ENCODE measurements around the gene TNF. TPM values are rescaled to one million over a fixed set of nuclear protein-coding genes. Genes with fewer than 3 reads are reported as not detected.

The TNF gene
- total RNA-seq (2022; extraction: Qiagen RNA extraction; ENCODE audit: low read depth), result 0.16 TPM in 1 of 5 replicates, not detected in the others

GRCh38 chr6:31575335-31575901 is at the start of gene TNF:
TSS of gene TNF (plus strand) at chr6:31575565. CDS start at chr6:31575742, 177 bp downstream.

GRCh38 chr6:31528821-31529328 is 46.5 kb upstream of the TNF start, which contains the start of gene MCCD1:
TSS of gene MCCD1 (plus strand) at chr6:31528962. CDS start at chr6:31529015, 53 bp downstream.

GRCh38 chr6:31541658-31542521 is 33.5 kb upstream of the TNF start, which contains the start of gene DDX39B:
TSS of gene DDX39B (minus strand) at chr6:31542003. CDS start at chr6:31540532, 1,471 bp downstream.

GRCh38 chr6:31546339-31546957 is 28.9 kb upstream of the TNF start, which contains the start of gene ATP6V1G2:
TSS of gene ATP6V1G2 (minus strand) at chr6:31546608. CDS start at chr6:31546559, 49 bp downstream.

GRCh38 chr6:31546958-31547726 is 28.2 kb upstream of the TNF start, which contains the start of gene NFKBIL1:
TSS of gene NFKBIL1 (plus strand) at chr6:31547608. CDS start at chr6:31547695, 87 bp downstream.

GRCh38 chr6:31572041-31572911 is 3.1 kb upstream of the TNF start, which contains the start of gene LTA:
TSS of gene LTA (plus strand) at chr6:31572289. CDS start at chr6:31572743, 454 bp downstream.

GRCh38 chr6:31582230-31582643 is 6.9 kb downstream of the TNF start, which contains the start of gene LTB:
TSS of gene LTB (minus strand) at chr6:31582424. CDS start at chr6:31582417, 7 bp downstream.

GRCh38 chr6:31586008-31586407 is 10.6 kb downstream of the TNF start, which contains the start of gene LST1:
TSS of gene LST1 (plus strand) at chr6:31586277. CDS start at chr6:31587300, 1,023 bp downstream.

GRCh38 chr6:31614684-31615578 is 39.6 kb downstream of the TNF start, which contains the start of gene AIF1:
TSS of gene AIF1 (plus strand) at chr6:31615234. CDS start at chr6:31615330, 96 bp downstream.

GRCh38 chr6:31620586-31621319 is 45.4 kb downstream of the TNF start, which contains the start of gene PRRC2A:
TSS of gene PRRC2A (plus strand) at chr6:31620715. CDS start at chr6:31622790, 2,075 bp downstream.

Other genes with a start within 250 kb of the TNF start
- 19.9 to 38.0 TPM (median 25.5 TPM) in 5 replicates for gene HLA-B, start 218.4 kb upstream of the TNF start, total RNA-seq (2022; extraction: Qiagen RNA extraction; ENCODE audit: low read depth)
- 28.4 to 32.1 TPM (median 31.4 TPM) in 5 replicates for gene MICA, start 172.0 kb upstream of the TNF start, total RNA-seq (2022; extraction: Qiagen RNA extraction; ENCODE audit: low read depth)
- gene MICB, start 77.4 kb upstream of the TNF start, total RNA-seq (2022; extraction: Qiagen RNA extraction; ENCODE audit: low read depth), result 6.2 to 8.4 TPM (median 7.1 TPM) in 5 replicates
- not detected in 5 replicates for gene MCCD1, start 46.6 kb upstream of the TNF start, total RNA-seq (2022; extraction: Qiagen RNA extraction; ENCODE audit: low read depth)
- gene DDX39B, start 33.6 kb upstream of the TNF start, total RNA-seq (2022; extraction: Qiagen RNA extraction; ENCODE audit: low read depth), result 324 to 377 TPM (median 358 TPM) in 5 replicates
- 0.55 to 1.2 TPM (median 0.83 TPM) in 5 replicates for gene ATP6V1G2, start 29.0 kb upstream of the TNF start, total RNA-seq (2022; extraction: Qiagen RNA extraction; ENCODE audit: low read depth)
- 10.4 to 11.2 TPM (median 11.1 TPM) in 5 replicates for gene NFKBIL1, start 28.0 kb upstream of the TNF start, total RNA-seq (2022; extraction: Qiagen RNA extraction; ENCODE audit: low read depth)
- gene LTA, start 3.3 kb upstream of the TNF start, total RNA-seq (2022; extraction: Qiagen RNA extraction; ENCODE audit: low read depth), result 0.17 to 0.34 TPM in 2 of 5 replicates, not detected in the others
- 0.21 to 0.65 TPM (median 0.29 TPM) in 4 of 5 replicates, not detected in the other for gene LTB, start 6.9 kb downstream of the TNF start, total RNA-seq (2022; extraction: Qiagen RNA extraction; ENCODE audit: low read depth)
- 0.30 to 0.66 TPM in 2 of 5 replicates, not detected in the others for gene LST1, start 10.7 kb downstream of the TNF start, total RNA-seq (2022; extraction: Qiagen RNA extraction; ENCODE audit: low read depth)
- not detected in 5 replicates for gene NCR3, start 17.4 kb downstream of the TNF start, total RNA-seq (2022; extraction: Qiagen RNA extraction; ENCODE audit: low read depth)
- not detected in 5 replicates for gene AIF1, start 39.7 kb downstream of the TNF start, total RNA-seq (2022; extraction: Qiagen RNA extraction; ENCODE audit: low read depth)
- 66.6 to 89.8 TPM (median 85.0 TPM) in 5 replicates for gene PRRC2A, start 45.1 kb downstream of the TNF start, total RNA-seq (2022; extraction: Qiagen RNA extraction; ENCODE audit: low read depth)
- 114 to 149 TPM (median 138 TPM) in 5 replicates for gene BAG6, start 77.1 kb downstream of the TNF start, total RNA-seq (2022; extraction: Qiagen RNA extraction; ENCODE audit: low read depth)
- 2.6 to 4.5 TPM (median 3.1 TPM) in 5 replicates for gene APOM, start 80.3 kb downstream of the TNF start, total RNA-seq (2022; extraction: Qiagen RNA extraction; ENCODE audit: low read depth)
- gene C6orf47, start 85.2 kb downstream of the TNF start, total RNA-seq (2022; extraction: Qiagen RNA extraction; ENCODE audit: low read depth), result 10.6 to 12.7 TPM (median 12.1 TPM) in 5 replicates
- gene GPANK1, start 89.4 kb downstream of the TNF start, total RNA-seq (2022; extraction: Qiagen RNA extraction; ENCODE audit: low read depth), result 8.2 to 10.4 TPM (median 9.7 TPM) in 5 replicates
- gene CSNK2B, start 90.5 kb downstream of the TNF start, total RNA-seq (2022; extraction: Qiagen RNA extraction; ENCODE audit: low read depth), result 167 to 186 TPM (median 177 TPM) in 5 replicates
- 3.6 to 5.4 TPM (median 4.3 TPM) in 5 replicates for gene LY6G5B, start 94.4 kb downstream of the TNF start, total RNA-seq (2022; extraction: Qiagen RNA extraction; ENCODE audit: low read depth)
- 1.3 to 2.5 TPM (median 1.7 TPM) in 5 replicates for gene LY6G5C, start 105.5 kb downstream of the TNF start, total RNA-seq (2022; extraction: Qiagen RNA extraction; ENCODE audit: low read depth)
- gene ABHD16A, start 127.8 kb downstream of the TNF start, total RNA-seq (2022; extraction: Qiagen RNA extraction; ENCODE audit: low read depth), result 12.8 to 19.4 TPM (median 18.7 TPM) in 5 replicates
- not detected in 5 replicates for gene LY6G6F, start 131.3 kb downstream of the TNF start, total RNA-seq (2022; extraction: Qiagen RNA extraction; ENCODE audit: low read depth)
- not detected in 5 replicates for gene LY6G6D, start 139.8 kb downstream of the TNF start, total RNA-seq (2022; extraction: Qiagen RNA extraction; ENCODE audit: low read depth)
- 0.14 TPM in 1 of 5 replicates, not detected in the others for gene LY6G6C, start 146.2 kb downstream of the TNF start, total RNA-seq (2022; extraction: Qiagen RNA extraction; ENCODE audit: low read depth)
- gene MPIG6B, start 147.8 kb downstream of the TNF start, total RNA-seq (2022; extraction: Qiagen RNA extraction; ENCODE audit: low read depth), result not detected in 5 replicates
- 26.8 to 31.8 TPM (median 27.9 TPM) in 5 replicates for gene DDAH2, start 153.7 kb downstream of the TNF start, total RNA-seq (2022; extraction: Qiagen RNA extraction; ENCODE audit: low read depth)
- gene CLIC1, start 161.0 kb downstream of the TNF start, total RNA-seq (2022; extraction: Qiagen RNA extraction; ENCODE audit: low read depth), result 486 to 498 TPM (median 493 TPM) in 5 replicates
- gene MSH5, start 164.4 kb downstream of the TNF start, total RNA-seq (2022; extraction: Qiagen RNA extraction; ENCODE audit: low read depth), result 10.5 to 13.8 TPM (median 12.5 TPM) in 5 replicates
- 1.6 to 3.9 TPM (median 3.7 TPM) in 5 replicates for gene SAPCD1, start 187.1 kb downstream of the TNF start, total RNA-seq (2022; extraction: Qiagen RNA extraction; ENCODE audit: low read depth)
- 1.2 to 2.0 TPM (median 1.5 TPM) in 5 replicates for gene VWA7, start 201.8 kb downstream of the TNF start, total RNA-seq (2022; extraction: Qiagen RNA extraction; ENCODE audit: low read depth)
- 47.4 to 59.1 TPM (median 53.3 TPM) in 5 replicates for gene VARS1, start 220.2 kb downstream of the TNF start, total RNA-seq (2022; extraction: Qiagen RNA extraction; ENCODE audit: low read depth)
- 52.2 to 66.7 TPM (median 61.9 TPM) in 5 replicates for gene LSM2, start 231.4 kb downstream of the TNF start, total RNA-seq (2022; extraction: Qiagen RNA extraction; ENCODE audit: low read depth)
- gene HSPA1L, start 239.7 kb downstream of the TNF start, total RNA-seq (2022; extraction: Qiagen RNA extraction; ENCODE audit: low read depth), result 0.82 to 1.5 TPM (median 1.3 TPM) in 5 replicates
- 148 to 264 TPM (median 205 TPM) in 5 replicates for gene HSPA1A, start 240.0 kb downstream of the TNF start, total RNA-seq (2022; extraction: Qiagen RNA extraction; ENCODE audit: low read depth)